ENCODE results near the gene ANKRD34A. TPM values are rescaled to one million over a fixed set of nuclear protein-coding genes. Genes with fewer than 3 reads are reported as not detected.

The ANKRD34A gene
- total and polyA plus RNA-seq, 2 donors: 0.21 to 1.4 TPM

DNA sequence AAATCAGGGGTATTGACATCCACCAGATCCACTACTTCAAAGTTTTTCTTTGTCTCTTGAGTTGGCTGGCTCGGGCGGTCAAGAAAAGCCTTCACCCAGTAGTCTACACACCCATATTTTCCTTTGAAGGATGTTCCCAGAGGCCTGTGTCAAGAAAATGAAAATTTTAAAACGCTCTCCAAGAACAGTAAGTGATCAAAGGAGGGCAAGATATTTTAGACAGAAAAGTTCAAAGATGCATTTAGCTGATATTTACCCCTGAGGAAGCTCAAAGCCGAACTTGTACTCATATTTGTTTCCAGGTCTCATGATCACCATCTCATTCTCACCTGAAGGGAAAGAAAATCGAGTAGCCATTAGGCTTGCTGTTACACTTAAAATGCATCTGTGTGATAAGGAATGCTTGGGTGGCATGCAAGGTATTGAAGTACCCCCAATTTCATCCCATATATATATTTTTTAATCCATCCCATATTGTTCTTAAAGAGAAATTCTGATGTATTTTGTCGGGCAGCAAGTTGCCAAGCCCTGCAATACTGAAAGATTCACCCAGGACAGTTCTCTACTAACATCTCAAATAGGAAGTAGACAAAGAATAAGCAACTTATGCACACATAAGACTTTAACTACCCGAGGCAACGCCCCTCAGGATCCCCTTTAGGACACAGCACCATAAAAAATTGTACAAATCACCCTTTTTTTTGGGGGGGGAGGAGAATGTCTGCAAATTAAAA is 30.9 kb upstream of the ANKRD34A start:
- peaks cover 2% of the 10 kb centered on the region for H3K4me1 ChIP-seq (ENCODE audit: insufficient read depth)
- peaks cover 14% of the 10 kb centered on the region for H3K36me3 ChIP-seq (ENCODE audit: insufficient read depth)
- under 1% methylated on average over 8 of the region's 8 CpGs for WGBS
- peak overlapping the region; percentile 82 for H3K4me3 ChIP-seq (ENCODE audit: low read depth, low read length)
- H3K27ac ChIP-seq (ENCODE audit: low read depth): peak overlapping the region; percentile 91
- DNase-seq (ENCODE audit: extremely low spot score): no peak

DNA sequence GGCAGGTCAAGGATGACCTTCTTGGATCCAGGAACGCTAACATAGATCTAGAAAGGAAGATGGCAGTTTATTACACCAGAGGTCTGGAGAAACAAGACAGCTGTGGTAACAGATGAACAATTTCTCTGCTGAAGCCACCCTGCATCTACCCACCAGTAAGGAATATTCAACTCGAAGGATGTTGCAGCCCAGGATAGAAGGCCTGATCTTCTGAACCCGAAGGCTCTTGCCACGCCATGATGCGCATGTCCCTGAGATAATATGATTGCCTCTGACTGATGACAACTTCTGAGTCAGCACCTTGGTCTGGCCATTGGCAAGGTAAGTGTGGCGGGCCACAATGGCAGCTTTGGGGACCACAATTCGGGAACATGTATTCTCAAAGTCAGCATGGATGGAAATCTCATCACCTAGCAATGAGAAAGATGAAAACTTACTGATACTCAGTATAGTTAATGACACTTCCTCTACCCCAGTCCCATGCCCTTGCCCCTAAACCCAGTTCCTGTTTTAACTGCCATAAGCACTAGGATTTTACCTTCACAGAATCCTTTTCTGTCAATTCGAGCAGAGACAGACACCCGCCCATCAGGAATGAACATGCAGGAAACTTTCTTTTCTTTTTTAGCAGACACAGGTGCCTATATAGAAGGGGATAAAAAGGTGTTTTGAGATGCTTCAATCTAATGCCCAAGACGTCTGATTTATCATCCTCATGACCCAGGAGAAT is 30.2 kb upstream of the ANKRD34A start:
- H3K4me1 ChIP-seq (ENCODE audit: insufficient read depth): no peaks in the 10 kb centered on the region
- H3K36me3 ChIP-seq (ENCODE audit: insufficient read depth): peaks cover 14% of the 10 kb centered on the region
- DNase-seq (ENCODE audit: extremely low spot score): no peak
- H3K27ac ChIP-seq (ENCODE audit: low read depth): peak overlapping the region; percentile 91
- 18% methylated on average over 10 of the region's 10 CpGs for WGBS
- H3K4me3 ChIP-seq (ENCODE audit: low read depth, low read length): peak overlapping the region; percentile 82

DNA sequence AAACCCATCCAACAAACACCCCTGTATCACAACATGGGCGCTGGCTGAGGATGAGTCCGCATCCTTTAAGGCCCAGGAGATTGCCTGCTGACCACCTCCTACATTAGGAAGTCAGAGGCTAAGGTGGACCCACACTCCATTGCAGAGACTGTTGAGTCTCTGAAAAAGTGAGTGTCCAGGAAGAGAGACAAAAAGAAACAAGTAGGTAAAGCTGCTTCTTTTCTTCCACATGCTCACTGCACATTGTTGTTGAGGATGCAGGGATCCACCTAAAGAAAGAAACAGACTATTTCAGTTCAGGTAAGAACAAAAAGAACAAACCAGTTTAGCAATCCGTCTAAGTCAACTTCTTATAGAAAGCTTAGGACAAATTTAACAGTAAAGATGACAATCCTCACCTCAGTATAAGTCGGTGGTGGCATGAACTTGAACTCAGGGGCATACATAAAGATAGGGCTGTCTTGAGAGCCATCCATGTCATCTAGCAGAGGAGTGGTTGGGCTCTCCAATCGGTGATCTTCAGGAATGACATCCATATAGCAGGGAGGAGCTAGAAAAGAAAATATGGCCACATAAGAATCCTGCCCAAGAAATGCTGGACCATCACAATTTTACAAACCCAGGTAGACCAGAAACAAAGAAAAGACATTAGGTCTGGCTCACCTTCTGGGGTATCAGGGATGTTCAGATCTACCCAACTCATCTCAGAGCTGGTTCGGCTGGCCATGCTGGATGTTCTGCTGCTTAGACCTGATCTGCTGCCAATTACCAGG is 29.4 kb upstream of the ANKRD34A start:
- Histone ChIP-seq H3K4me3 (ENCODE audit: low read depth, low read length) (peak overlapping the region; percentile 82), H3K36me3 (ENCODE audit: insufficient read depth) (peaks cover 14% of the 10 kb centered on the region), H3K27ac (ENCODE audit: low read depth) (peak overlapping the region; percentile 61), H3K4me1 (ENCODE audit: insufficient read depth) (no peaks in the 10 kb centered on the region)
- WGBS: 35% methylated on average over 6 of the region's 6 CpGs
- no peak for DNase-seq (ENCODE audit: extremely low spot score)

DNA sequence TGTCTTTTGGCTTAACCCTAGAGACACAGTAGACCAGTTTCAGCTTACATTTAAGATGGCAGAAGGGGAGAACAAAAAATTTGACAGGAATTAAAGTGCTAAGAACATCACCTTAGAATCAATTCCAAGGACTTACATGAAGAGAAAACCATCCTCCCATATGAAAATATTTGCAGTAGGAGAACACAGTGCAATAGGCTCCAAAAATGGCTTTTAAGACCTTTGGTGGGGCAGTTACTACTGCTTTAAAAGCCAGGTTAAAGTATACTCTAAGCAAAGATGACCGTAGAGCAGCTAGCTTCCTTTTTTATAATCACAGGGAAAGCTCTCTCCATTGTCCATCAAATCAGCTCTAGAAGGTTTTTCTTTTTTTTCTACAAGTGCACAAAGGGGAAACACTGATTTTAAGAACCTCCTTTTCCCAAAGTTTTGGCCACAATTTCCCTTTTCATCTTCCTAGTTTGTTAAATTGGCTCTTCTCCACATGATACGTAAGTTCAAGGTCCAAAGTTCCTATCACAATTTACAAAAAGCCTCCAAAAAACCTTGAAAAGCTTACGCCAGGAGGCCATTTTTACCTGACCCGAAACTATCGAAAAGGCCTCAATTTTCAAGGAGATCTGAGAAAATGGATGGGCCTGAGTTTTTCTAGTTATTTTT is 28.7 kb upstream of the ANKRD34A start:
- Histone ChIP-seq H3K27ac (ENCODE audit: low read depth) (peak overlapping the region; percentile 80), H3K4me1 (ENCODE audit: insufficient read depth) (no peaks in the 10 kb centered on the region), H3K36me3 (ENCODE audit: insufficient read depth) (peaks cover 14% of the 10 kb centered on the region), H3K4me3 (ENCODE audit: low read depth, low read length) (peak overlapping the region; percentile 82)
- no peak for DNase-seq (ENCODE audit: extremely low spot score)
- 59% methylated on average over 5 of the region's 5 CpGs for WGBS

DNA sequence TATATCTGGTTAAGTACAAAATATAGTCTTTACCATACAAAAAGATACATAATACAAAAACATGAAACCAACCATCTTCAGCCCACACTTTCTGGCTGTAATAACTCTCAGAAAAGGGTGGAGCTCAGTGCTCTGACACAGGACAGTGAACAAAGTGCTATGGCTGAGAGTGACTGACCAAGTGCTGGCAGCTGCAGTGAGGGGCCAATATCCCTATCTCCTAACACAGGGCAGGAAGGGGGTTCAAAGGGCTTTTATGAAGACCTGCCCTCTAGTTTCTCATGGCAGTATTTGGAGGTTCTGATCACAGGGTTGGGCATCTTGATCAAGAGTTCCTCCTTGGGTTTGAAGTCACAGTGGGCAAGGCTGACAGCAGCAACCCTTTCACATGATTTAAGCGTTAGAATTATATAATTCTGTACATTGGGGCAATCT is 28.1 kb upstream of the ANKRD34A start:
- no peak overlapping the region for H3K27ac ChIP-seq (ENCODE audit: low read depth)
- peak overlapping the region; percentile 82 for H3K4me3 ChIP-seq (ENCODE audit: low read depth, low read length)
- peaks cover 14% of the 10 kb centered on the region for H3K36me3 ChIP-seq (ENCODE audit: insufficient read depth)
- 76% methylated on average over 1 of the region's 1 CpG for WGBS
- DNase-seq (ENCODE audit: extremely low spot score): no peak
- H3K4me1 ChIP-seq (ENCODE audit: insufficient read depth): no peaks in the 10 kb centered on the region

DNA sequence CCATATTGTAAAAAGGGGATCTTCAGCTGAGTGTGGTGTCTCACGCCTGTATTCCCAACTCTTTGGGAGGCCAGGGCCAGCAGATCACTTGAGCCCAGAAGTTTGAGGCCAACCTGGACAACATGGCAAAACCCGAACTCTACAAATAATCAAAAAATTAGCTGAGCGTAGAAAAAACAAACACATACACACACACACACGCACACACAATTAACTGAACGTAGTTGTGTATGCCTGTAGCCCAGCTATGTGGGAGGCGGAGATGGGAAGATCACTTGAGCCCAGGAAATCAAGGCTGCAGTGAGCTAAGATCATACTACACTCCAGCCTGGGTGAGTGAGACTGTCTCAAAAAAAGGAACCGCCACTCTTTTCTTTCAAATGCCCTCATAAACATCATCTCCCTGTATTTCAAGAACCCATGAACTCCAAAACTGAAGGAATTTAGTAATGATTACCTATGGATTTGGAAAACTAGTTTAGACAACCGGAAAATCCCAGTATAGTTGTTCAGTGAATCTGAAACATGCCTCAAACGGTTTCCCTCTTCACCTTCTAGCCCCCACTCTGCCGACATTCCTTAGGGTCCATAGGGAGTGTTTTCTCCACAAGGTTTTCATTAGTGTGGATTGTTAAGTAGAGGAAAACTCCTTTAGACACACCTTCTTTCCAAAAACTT is 27.5 kb upstream of the ANKRD34A start:
- 59% methylated on average over 10 of the region's 10 CpGs for WGBS
- Histone ChIP-seq H3K36me3 (ENCODE audit: insufficient read depth) (peaks cover 14% of the 10 kb centered on the region), H3K27ac (ENCODE audit: low read depth) (peak overlapping the region; percentile 54), H3K4me1 (ENCODE audit: insufficient read depth) (no peaks in the 10 kb centered on the region), H3K4me3 (ENCODE audit: low read depth, low read length) (peak overlapping the region; percentile 82)
- DNase-seq (ENCODE audit: extremely low spot score): no peak

DNA sequence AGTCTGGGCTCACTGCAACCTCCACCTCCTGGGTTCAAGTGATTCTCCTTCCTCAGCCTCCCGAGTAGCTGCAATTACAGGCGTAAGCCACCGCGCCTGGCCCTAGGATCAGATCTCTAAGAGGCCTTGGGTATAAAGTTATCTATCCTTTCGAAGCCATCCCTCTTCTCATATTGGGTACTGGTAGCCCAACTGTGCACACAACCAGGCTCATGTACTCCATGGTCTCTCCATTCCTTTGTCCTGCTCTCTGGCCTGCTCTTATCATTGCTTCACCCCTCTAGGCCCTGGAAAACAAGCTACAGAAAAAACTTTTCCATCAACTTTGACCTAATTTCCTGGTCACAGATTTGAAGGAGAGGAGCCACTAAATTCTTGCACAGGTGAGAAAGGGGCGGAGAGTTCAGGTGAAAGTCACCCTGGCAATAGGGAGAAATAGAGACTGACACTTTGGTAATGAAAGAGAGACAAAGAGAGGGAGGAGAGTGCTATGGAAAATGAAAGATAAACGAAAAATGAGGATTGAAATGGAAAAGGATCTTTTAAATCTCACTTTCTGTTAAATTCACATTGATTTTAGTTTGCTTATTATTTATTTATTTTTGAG is 26.0 kb upstream of the ANKRD34A start:
- WGBS: 85% methylated on average over 7 of the region's 7 CpGs
- DNase-seq (ENCODE audit: extremely low spot score): no peak
- no peak overlapping the region for H3K4me3 ChIP-seq (ENCODE audit: low read depth, low read length)

DNA sequence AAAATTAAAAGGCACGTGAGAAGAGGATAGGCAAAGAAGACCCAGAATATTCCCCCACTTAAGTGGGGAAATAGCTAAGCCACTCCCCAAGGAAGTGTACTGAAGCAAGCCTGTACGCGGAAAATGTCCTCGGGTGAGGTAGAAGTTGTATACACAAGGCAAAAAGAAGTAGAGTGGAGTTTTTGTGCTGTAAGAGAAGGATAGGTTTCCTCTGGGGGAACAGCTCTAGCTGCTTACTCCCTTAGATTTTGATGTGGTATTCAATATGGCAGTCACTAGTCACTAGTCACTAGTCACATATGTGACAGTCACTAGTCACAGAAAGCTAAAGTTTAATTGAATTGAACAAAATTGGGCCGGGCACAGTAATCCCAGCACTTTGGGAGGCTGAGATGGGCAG is 24.4 kb upstream of the ANKRD34A start:
- WGBS: 57% methylated on average over 5 of the region's 5 CpGs
- H3K27ac ChIP-seq (ENCODE audit: low read depth): no peak overlapping the region
- peaks cover 2% of the 10 kb centered on the region for H3K4me1 ChIP-seq (ENCODE audit: insufficient read depth)
- H3K36me3 ChIP-seq (ENCODE audit: insufficient read depth): peaks cover 4% of the 10 kb centered on the region
- DNase-seq (ENCODE audit: extremely low spot score): no peak
- H3K4me3 ChIP-seq (ENCODE audit: low read depth, low read length): no peak overlapping the region

More for the DNA sequence above, 26.0 kb upstream of the ANKRD34A start:
- Histone ChIP-seq H3K27ac (ENCODE audit: low read depth) (no peak overlapping the region), H3K4me1 (ENCODE audit: insufficient read depth) (peaks cover 2% of the 10 kb centered on the region), H3K36me3 (ENCODE audit: insufficient read depth) (peaks cover 14% of the 10 kb centered on the region)

DNA sequence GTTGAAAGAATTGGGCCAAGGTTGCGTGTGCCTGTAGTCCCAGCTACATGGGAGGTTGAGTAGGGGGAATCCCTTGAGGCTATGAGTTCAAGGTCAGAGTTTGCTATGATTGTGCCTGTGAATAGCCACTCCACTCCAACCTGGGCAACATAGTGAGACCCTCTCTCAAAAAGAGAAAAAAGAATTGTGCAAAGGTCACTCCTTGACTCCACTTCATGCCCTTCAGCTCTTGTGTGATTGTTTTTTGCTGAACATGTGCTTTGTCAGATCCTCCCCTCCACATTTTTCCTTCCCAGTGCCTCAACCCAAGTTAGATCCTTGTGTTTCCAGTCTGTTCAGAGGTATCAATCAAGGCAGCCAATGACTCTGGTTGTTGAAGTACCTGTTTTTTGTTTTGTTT is 23.6 kb upstream of the ANKRD34A start:
- Histone ChIP-seq H3K4me1 (ENCODE audit: insufficient read depth) (peaks cover 2% of the 10 kb centered on the region), H3K4me3 (ENCODE audit: low read depth, low read length) (no peak overlapping the region), H3K36me3 (ENCODE audit: insufficient read depth) (no peaks in the 10 kb centered on the region), H3K27ac (ENCODE audit: low read depth) (no peak overlapping the region)
- 100% methylated on average over 1 of the region's 1 CpG for WGBS
- no peak for DNase-seq (ENCODE audit: extremely low spot score)

DNA sequence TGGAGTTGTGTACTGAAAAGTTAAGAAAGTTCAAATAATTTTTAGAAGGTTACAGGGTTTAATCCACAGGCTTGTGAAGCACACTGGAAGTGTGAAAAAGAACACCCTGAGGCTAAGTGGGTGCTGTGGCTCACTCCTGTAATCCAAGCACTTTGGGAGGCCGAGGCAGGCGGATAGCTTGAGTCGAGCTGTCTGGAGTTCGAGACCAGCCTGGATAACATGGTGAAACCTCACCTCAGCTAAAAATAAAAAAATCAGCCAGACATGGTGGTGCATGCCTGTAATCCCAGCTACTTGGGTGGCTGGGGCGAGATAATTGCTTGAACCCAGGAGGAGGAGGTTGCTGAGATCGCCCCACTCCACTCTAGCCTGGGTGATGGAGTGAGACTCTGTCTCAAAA is 22.2 kb upstream of the ANKRD34A start:
- H3K27ac ChIP-seq (ENCODE audit: low read depth): peak overlapping the region; percentile 16

DNA sequence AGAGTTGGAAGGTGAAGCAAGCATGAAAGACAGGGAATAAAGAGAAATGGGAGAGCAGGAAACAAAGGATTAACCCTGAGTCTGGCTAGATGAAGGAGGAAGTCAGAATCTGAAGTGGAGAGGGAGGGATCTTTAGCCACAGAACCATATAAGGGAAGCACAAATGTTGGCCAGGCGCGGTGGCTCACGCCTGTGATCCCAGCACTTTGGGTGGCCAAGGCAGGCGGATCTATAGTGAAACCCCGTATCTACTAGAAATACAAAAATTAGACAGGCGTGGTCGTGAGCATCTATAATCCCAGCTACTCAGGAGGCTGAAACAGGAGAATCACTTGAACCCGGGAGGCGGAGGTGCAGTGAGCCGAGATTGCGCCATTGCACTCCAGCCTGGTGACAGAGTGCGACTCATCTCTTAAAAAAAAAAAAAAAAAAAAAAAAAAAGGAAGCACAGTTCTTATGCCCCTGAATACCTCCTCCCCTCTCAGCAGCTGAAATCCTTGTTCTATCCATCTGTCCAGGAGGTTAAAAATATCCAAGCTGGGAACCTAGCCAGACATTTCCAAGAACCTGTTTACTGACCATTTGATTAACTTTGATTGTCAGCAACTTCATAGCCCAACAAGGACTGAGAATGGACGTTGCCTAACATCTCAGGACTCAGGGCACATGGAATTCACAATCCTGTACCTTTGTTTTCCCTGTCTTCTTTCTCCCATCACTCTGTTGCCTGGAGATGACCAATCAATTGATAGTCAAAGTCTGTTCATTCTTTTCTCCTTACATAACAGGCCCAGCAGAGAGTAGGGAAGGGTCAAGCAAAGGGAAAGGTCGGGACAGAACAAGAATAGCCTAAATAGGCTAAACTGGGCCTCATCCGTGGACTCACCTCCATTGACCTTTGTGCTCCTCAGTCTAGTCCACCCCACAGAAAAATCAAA is 21.4 kb upstream of the ANKRD34A start:
- no peak for DNase-seq (ENCODE audit: extremely low spot score)
- H3K4me3 ChIP-seq (ENCODE audit: low read depth, low read length): no peak overlapping the region

More for the DNA sequence above, 22.2 kb upstream of the ANKRD34A start:
- DNase-seq (ENCODE audit: extremely low spot score): no peak
- WGBS: 92% methylated on average over 6 of the region's 6 CpGs
- Histone ChIP-seq H3K36me3 (ENCODE audit: insufficient read depth) (no peaks in the 10 kb centered on the region), H3K4me1 (ENCODE audit: insufficient read depth) (peaks cover 5% of the 10 kb centered on the region), H3K4me3 (ENCODE audit: low read depth, low read length) (no peak overlapping the region)

DNA sequence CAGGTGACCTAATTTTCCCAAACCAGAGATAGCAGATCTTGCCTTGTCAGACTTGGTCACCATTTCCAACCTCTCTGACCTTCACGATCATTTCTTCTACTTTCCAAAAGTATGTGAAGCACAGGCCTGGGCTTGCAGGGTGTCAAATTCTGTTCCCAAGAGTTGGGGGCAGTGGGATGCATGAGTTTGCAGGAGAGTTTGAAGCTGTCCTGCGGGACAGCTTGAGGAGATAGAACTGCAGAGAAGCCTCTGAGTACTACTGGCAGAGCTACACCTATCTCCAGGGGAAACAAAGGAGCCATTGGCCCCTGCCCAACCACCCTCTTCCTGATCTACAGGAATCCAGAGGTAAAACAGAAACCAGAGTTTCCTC is 20.7 kb upstream of the ANKRD34A start:
- WGBS: 40% methylated on average over 2 of the region's 2 CpGs
- no peak for DNase-seq (ENCODE audit: extremely low spot score)
- H3K36me3 ChIP-seq (ENCODE audit: insufficient read depth): no peaks in the 10 kb centered on the region
- H3K4me3 ChIP-seq (ENCODE audit: low read depth, low read length): no peak overlapping the region
- H3K4me1 ChIP-seq (ENCODE audit: insufficient read depth): peaks cover 5% of the 10 kb centered on the region
- peak overlapping the region; percentile 65 for H3K27ac ChIP-seq (ENCODE audit: low read depth)

More for the DNA sequence above, 21.4 kb upstream of the ANKRD34A start:
- 16% methylated on average over 15 of the region's 15 CpGs for WGBS
- H3K36me3 ChIP-seq (ENCODE audit: insufficient read depth): no peaks in the 10 kb centered on the region
- peaks cover 5% of the 10 kb centered on the region for H3K4me1 ChIP-seq (ENCODE audit: insufficient read depth)
- H3K27ac ChIP-seq (ENCODE audit: low read depth): peak overlapping the region; percentile 82
